ENCODE results near the gene GATA6.
A peak's percentile ranks its signal among the peaks of the same experiment; 100 is the strongest.

GATA6 gene

GRCh38 chr18:22173928-22174301 lies 4.5 kb downstream of the GATA6 start (continued):
- TF ChIP-seq ZNF239 (tag by site-specific recombination; IDR thresholded peaks at IDR 0.05), result no peak
- no peak for TF ChIP-seq YY2 (tag by site-specific recombination; IDR thresholded peaks at IDR 0.05)
- no peak for TF ChIP-seq ZIC2 (tag by site-specific recombination; IDR thresholded peaks at IDR 0.05)
- TF ChIP-seq ZNF626 (tag by site-specific recombination; IDR thresholded peaks at IDR 0.05), result no peak
- TF ChIP-seq ZXDB (tag by site-specific recombination; IDR thresholded peaks at IDR 0.05), result no peak
- no peak for TF ChIP-seq AEBP2 (tag by site-specific recombination; IDR thresholded peaks at IDR 0.05; ENCODE audit: borderline replicate concordance)
- no peak for TF ChIP-seq HOXD13 (CRISPR knock-in tag; IDR thresholded peaks at IDR 0.05; ENCODE audit: borderline replicate concordance)
- TF ChIP-seq ZNF510 (tag by site-specific recombination; IDR thresholded peaks at IDR 0.05; ENCODE audit: insufficient replicate concordance), result no peak
- TF ChIP-seq ZNF555 (tag by site-specific recombination; conservative IDR thresholded peaks at IDR 0.05), result no peak
- peak; percentile 47; the same call in 1 of the 2 replicates for TF ChIP-seq ZNF18 (tag by site-specific recombination; IDR thresholded peaks at IDR 0.05)
- no peak for TF ChIP-seq OSR2 (tag by site-specific recombination; IDR thresholded peaks at IDR 0.05)
- no peak for TF ChIP-seq ZNF48 (tag by site-specific recombination; IDR thresholded peaks at IDR 0.05)
- TF ChIP-seq ZNF248 (tag by site-specific recombination; IDR thresholded peaks at IDR 0.05), result no peak
- TF ChIP-seq, protein P1, sequence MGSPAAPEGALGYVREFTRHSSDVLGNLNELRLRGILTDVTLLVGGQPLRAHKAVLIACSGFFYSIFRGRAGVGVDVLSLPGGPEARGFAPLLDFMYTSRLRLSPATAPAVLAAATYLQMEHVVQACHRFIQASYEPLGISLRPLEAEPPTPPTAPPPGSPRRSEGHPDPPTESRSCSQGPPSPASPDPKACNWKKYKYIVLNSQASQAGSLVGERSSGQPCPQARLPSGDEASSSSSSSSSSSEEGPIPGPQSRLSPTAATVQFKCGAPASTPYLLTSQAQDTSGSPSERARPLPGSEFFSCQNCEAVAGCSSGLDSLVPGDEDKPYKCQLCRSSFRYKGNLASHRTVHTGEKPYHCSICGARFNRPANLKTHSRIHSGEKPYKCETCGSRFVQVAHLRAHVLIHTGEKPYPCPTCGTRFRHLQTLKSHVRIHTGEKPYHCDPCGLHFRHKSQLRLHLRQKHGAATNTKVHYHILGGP (tag by site-specific recombination; IDR thresholded peaks at IDR 0.05), result no peak
- no peak for TF ChIP-seq ZNF645 (tag by site-specific recombination; IDR thresholded peaks at IDR 0.05)
- TF ChIP-seq ZNF184 (tag by site-specific recombination; IDR thresholded peaks at IDR 0.05), result no peak
- no peak for TF ChIP-seq PATZ1 (tag by site-specific recombination; IDR thresholded peaks at IDR 0.05)
- TF ChIP-seq ZBTB17 (tag by site-specific recombination; IDR thresholded peaks at IDR 0.05), result 0 out of 2 replicates have a peak, but pooled peaks have one; percentile 14
- peak; percentile 20; the same call in 1 of the 2 replicates for TF ChIP-seq ZNF366 (tag by site-specific recombination; conservative IDR thresholded peaks at IDR 0.05)

All from HEK293 (cell line).